A549 (cell line): ENCODE measurements around the gene S100A7A. TPM values are rescaled to one million over a fixed set of nuclear protein-coding genes. Genes with fewer than 3 reads are reported as not detected.

Source experiments
- ATAC-seq, 2 experiments: fragments of 200-7000 bp in 1 of 2; fragments of >200 bp in 1 of 2; cut with Nextera tagmentation in 1 of 2; cut with Tn5 transposase in 1 of 2; 3 replicates each; pipeline versions ENCODE4 v1.8.0 to v1.9.1; 2018 to 2020; ENCODE audit warnings: mild to moderate bottlenecking in 1 of 2, moderate library complexity in 1 of 2
- CTCF ChIA-PET: fragments of 300-600 bp; sonication (Branson Sonifier 250); formaldehyde crosslinking; extraction: SDS; loops from one replicate; lab custom pipeline; 2021; ENCODE audit warnings: antibody characterized with exemption, inconsistent platforms; lab: Yijun Ruan, JAX
- POLR2A ChIA-PET: fragments of 350-600 bp; formaldehyde crosslinking; extraction: SDS; loops from one replicate; lab custom pipeline; 2021; ENCODE audit warnings: antibody characterized with exemption, inconsistent platforms; lab: Yijun Ruan, JAX
- DNase-seq, 2 experiments: peaks; one replicate each; pipeline versions ENCODE4 v3.0.0 to v3.0.0-alpha.2; 2011 to 2016; ENCODE audit warnings: low read depth in 1 of 2, low spot score in 1 of 2
- FAIRE-seq: peaks from 2 replicates; lab custom pipeline; 2011; peaks lifted over from hg19 to GRCh38; lab: Jason Lieb, UNC
- H3K27ac ChIP-seq, 2 experiments: fragments of >200 bp; sonication (Bioruptor Twin); formaldehyde crosslinking; 3 replicates each; pipeline ENCODE4 v1.5.1; 2016 to 2017
- H3K4me1 ChIP-seq: fragments of >200 bp; sonication (Bioruptor Twin); formaldehyde crosslinking; 3 replicates; pipeline ENCODE4 v1.6.1; 2016
- H3K4me2 ChIP-seq: fragments of >200 bp; sonication (Bioruptor Twin); formaldehyde crosslinking; 3 replicates; pipeline ENCODE4 v1.6.1; 2016
- H3K4me3 ChIP-seq: fragments of >200 bp; sonication (Bioruptor Twin); formaldehyde crosslinking; 3 replicates; pipeline ENCODE4 v1.5.1; 2016
- H3K9me3 ChIP-seq: fragments of >200 bp; sonication (Bioruptor Twin); formaldehyde crosslinking; 3 replicates; pipeline ENCODE4 v1.6.1; 2016
- CBX8 ChIP-seq: fragments of 200-600 bp; sonication (generic); IDR thresholded peaks from 2 replicates; pipeline ENCODE4 v1.6.1; 2016
- EHMT2 ChIP-seq: fragments of 200-600 bp; sonication (generic); IDR thresholded peaks from 2 replicates; pipeline ENCODE4 v1.6.1; 2016; ENCODE audit warnings: antibody characterized with exemption, low read depth, mild to moderate bottlenecking, moderate library complexity
- ELK1 ChIP-seq: fragments of 150-350 bp; IDR thresholded peaks from 2 replicates; pipeline ENCODE4 v1.6.1; 2014; ENCODE audit warnings: low read depth, mild to moderate bottlenecking, low read length
- ESRRA ChIP-seq: fragments of 150-350 bp; IDR thresholded peaks from 2 replicates; pipeline ENCODE4 v1.6.1; 2014; ENCODE audit warnings: mild to moderate bottlenecking, low read length, borderline replicate concordance
- GATA3 ChIP-seq: IDR thresholded peaks from 2 replicates; pipeline ENCODE4 v1.6.1; 2012; ENCODE audit warnings: borderline replicate concordance
- HOXA7 ChIP-seq: fragments of 250-450 bp; sonication (Bioruptor Pico); IDR thresholded peaks from 2 replicates; pipeline ENCODE4 v1.5.0; 2020; ENCODE audit warnings: mild to moderate bottlenecking, moderate library complexity
- HOXB13 ChIP-seq: fragments of 250-450 bp; sonication (Bioruptor Pico); IDR thresholded peaks from 2 replicates; pipeline ENCODE4 v1.5.0; 2020; ENCODE audit warnings: low read depth, mild to moderate bottlenecking, moderate library complexity
- JUNB ChIP-seq: fragments of >200 bp; sonication (Bioruptor Twin); formaldehyde crosslinking; IDR thresholded peaks from 2 replicates; pipeline ENCODE4 v1.6.1; 2016
- KDM1A ChIP-seq: fragments of 200-600 bp; sonication (generic); IDR thresholded peaks from 2 replicates; pipeline ENCODE4 v1.6.1; 2016; ENCODE audit warnings: low read depth, mild to moderate bottlenecking
- KDM5A ChIP-seq: fragments of 200-600 bp; sonication (generic); IDR thresholded peaks from 2 replicates; pipeline ENCODE4 v1.6.1; 2016; ENCODE audit warnings: antibody characterized with exemption, mild to moderate bottlenecking
- MAX ChIP-seq: IDR thresholded peaks from 2 replicates; pipeline ENCODE4 v1.6.1; 2012
- NPAS2 ChIP-seq: fragments of 250-450 bp; sonication (Bioruptor Pico); IDR thresholded peaks from 2 replicates; pipeline ENCODE4 v1.8.0; 2022; ENCODE audit warnings: mild to moderate bottlenecking, moderate library complexity, borderline replicate concordance
- PBX3 ChIP-seq: IDR thresholded peaks from 2 replicates; pipeline ENCODE4 v1.6.1; 2012
- PHF8 ChIP-seq: fragments of 200-600 bp; sonication (generic); IDR thresholded peaks from 2 replicates; pipeline ENCODE4 v1.6.1; 2016; ENCODE audit warnings: low read depth, mild to moderate bottlenecking, antibody characterized with exemption, moderate library complexity, borderline replicate concordance
- RAD21 ChIP-seq, 2 experiments: fragments of >200 bp in 1 of 2; sonication (Bioruptor Twin) in 1 of 2; formaldehyde crosslinking in 1 of 2; IDR thresholded peaks in 1 of 2; conservative IDR thresholded peaks in 1 of 2; 2 replicates in 1 of 2; 3 replicates in 1 of 2; pipeline ENCODE4 v1.6.1; 2012 to 2018; ENCODE audit warnings: inconsistent platforms in 1 of 2
- RARB ChIP-seq: fragments of 250-450 bp; sonication (Bioruptor Pico); IDR thresholded peaks from 2 replicates; pipeline ENCODE4 v1.8.0; 2021; ENCODE audit warnings: mild to moderate bottlenecking, moderate library complexity
- RCOR1 ChIP-seq: fragments of 150-350 bp; IDR thresholded peaks from 2 replicates; pipeline ENCODE4 v1.6.1; 2014; ENCODE audit warnings: antibody characterized with exemption, low read length, low read depth
- ZC3H11A ChIP-seq: fragments of 450-650 bp; IDR thresholded peaks from 2 replicates; pipeline ENCODE4 v1.6.1; 2014; ENCODE audit warnings: antibody characterized with exemption, mild to moderate bottlenecking
- ZFP36 ChIP-seq: fragments of 450-650 bp; IDR thresholded peaks from 2 replicates; pipeline ENCODE4 v1.6.1; 2014; ENCODE audit warnings: borderline replicate concordance; ENCODE audit not compliant: partially characterized antibody
- WGBS: methylation state at CpG from one replicate; pipeline ENCODE4 v1.1.6; 2017; ENCODE audit errors: missing lambda C conversion rate; 5-methylcytosine and 5-hydroxymethylcytosine counted together
- polyA plus RNA-seq, 4 experiments: library from polyadenylated mRNA; depleted of rRNA in 3 of 4; stranded (reverse); fragments of >200 nt; fragmentation: RNase III in 1 of 4; extraction: RNeasy Plus Mini Kit Qiagen cat#74134 plus additional on column Dnase treatment in 1 of 4; gene quantifications; 2 replicates in 3 of 4; 3 replicates in 1 of 4; pipeline ENCODE4 v1.2.3, GENCODE V29; 2011 to 2017

S100A7A gene
- polyA plus RNA-seq, 2 of the 4 experiments (the other 2 are of a cell fraction) = not detected

GRCh38 chr1:153399401-153400055, 16.8 kb upstream of the S100A7A start:
- no peak for TF ChIP-seq PBX3
- TF ChIP-seq EHMT2 = no peak
- no peak for TF ChIP-seq MAX
- TF ChIP-seq CBX8 = no peak
- no peak for TF ChIP-seq KDM1A
- TF ChIP-seq RCOR1 = no peak
- TF ChIP-seq ZC3H11A = no peak
- no peak for TF ChIP-seq ELK1
- no peak for TF ChIP-seq ZFP36
- no peak for TF ChIP-seq HOXA7
- no peak for TF ChIP-seq KDM5A
- ATAC-seq = no peak
- Histone ChIP-seq H3K27ac (no peak overlapping the region), H3K4me2 (no peak overlapping the region), H3K4me3 (no peak overlapping the region), H3K9me3 (no peaks in the 10 kb centered on the region), H3K4me1 (no peaks in the 10 kb centered on the region)
- 31% methylated on average over 7 of the region's 7 CpGs for WGBS
- ChIA-PET CTCF (interaction anchor here (1.1 to 3.0 kb wide), 8 partner anchors 30 to 104 kb away, joined by 3 to 23 read pairs (median 6); partner anchors contain the start of gene S100A9), POLR2A (no interaction called here)
- no peak for DNase-seq
- FAIRE-seq = no peak

GRCh38 chr1:153400244-153400643, 16.1 kb upstream of the S100A7A start:
- WGBS = 15% methylated on average over 5 of the region's 5 CpGs
- ChIA-PET POLR2A (no interaction called here), CTCF (interaction anchor here (1.1 to 3.0 kb wide), 8 partner anchors 29 to 104 kb away, joined by 3 to 23 read pairs (median 6); partner anchors contain the start of gene S100A9)
- DNase-seq = no peak
- Histone ChIP-seq H3K27ac (no peak overlapping the region), H3K4me2 (no peak overlapping the region), H3K9me3 (0 out of 3 replicates have a peak, but pooled peaks cover 4% of the 10 kb centered on the region), H3K4me3 (no peak overlapping the region), H3K4me1 (no peaks in the 10 kb centered on the region)
- TF ChIP-seq RAD21 (conservative IDR thresholded peaks at IDR 0.05 in 1 of 2, IDR thresholded peaks at IDR 0.05 in 1 of 2) (peak; percentile 17 to 31; a peak in 2 of 5 replicates), MAX (no peak)
- no peak for FAIRE-seq
- peak in 1 of 2 experiments; percentile 57; a peak in 2 of 6 replicates for ATAC-seq

GRCh38 chr1:153401461-153401860, 14.9 kb upstream of the S100A7A start:
- CTCF ChIA-PET = interaction anchor here (3.8 kb wide), 1 partner anchor 48 kb away, joined by 15 read pairs; no protein-coding TSS in a partner anchor
- WGBS = 19% methylated on average over 9 of the region's 9 CpGs
- DNase-seq = no peak
- no peak overlapping the region for H3K4me3 ChIP-seq
- no peak overlapping the region for H3K4me2 ChIP-seq
- TF ChIP-seq CBX8 = no peak
- no peak for TF ChIP-seq NPAS2 (CRISPR knock-in tag)
- no peak for TF ChIP-seq RARB (CRISPR knock-in tag)
- no peak for TF ChIP-seq ESRRA
- TF ChIP-seq EHMT2 = no peak
- no peak for TF ChIP-seq HOXB13 (CRISPR knock-in tag)
- no peak for TF ChIP-seq KDM1A
- no peak for TF ChIP-seq JUNB
- TF ChIP-seq RCOR1 = no peak
- TF ChIP-seq GATA3 = no peak
- no peak for TF ChIP-seq PHF8
- TF ChIP-seq, all 56 proteins: peak for 0
- FAIRE-seq (no peak), ATAC-seq (no peak)
- H3K4me1 ChIP-seq = no peaks in the 10 kb centered on the region
- POLR2A ChIA-PET = interaction anchor here (0.5 kb wide), 1 partner anchor 1290 kb away, joined by 4 read pairs; no protein-coding TSS in a partner anchor
- H3K9me3 ChIP-seq = 0 out of 3 replicates have a peak, but pooled peaks cover 4% of the 10 kb centered on the region
- H3K27ac ChIP-seq = no peak overlapping the region
